Liver (tissue), 9 donors: ENCODE results near the gene NTM. TPM values are rescaled to one million over a fixed set of nuclear protein-coding genes. Genes with fewer than 3 reads are reported as not detected.

Experiments
- DNase-seq: peaks from one replicate; pipeline ENCODE4 v3.0.0-alpha.2; 2017; ENCODE audit warnings: low spot score
- H3K27ac ChIP-seq, 2 donors: one replicate each; pipeline ENCODE4 v1.7.0; 2013; ENCODE audit warnings: inconsistent platforms in 2 of 2, low read length in 2 of 2, control low read depth in 1 of 2, low read depth in 1 of 2, mild to moderate bottlenecking in 1 of 2
- H3K27me3 ChIP-seq, 4 donors: one replicate each; pipeline versions ENCODE4 v1.6.1 to v1.7.0; 2013; ENCODE audit warnings: low read length in 3 of 4, inconsistent platforms in 1 of 4, mild to moderate bottlenecking in 1 of 4, moderate library complexity in 1 of 4; ENCODE audit not compliant: control insufficient read depth in 4 of 4, insufficient read depth in 4 of 4
- H3K36me3 ChIP-seq, 4 donors: one replicate each; pipeline versions ENCODE4 v1.6.1 to v1.7.0; 2013; ENCODE audit warnings: low read length in 3 of 4, mild to moderate bottlenecking in 3 of 4, low read depth in 1 of 4, moderate library complexity in 1 of 4; ENCODE audit not compliant: control insufficient read depth in 4 of 4, insufficient read depth in 3 of 4
- H3K4me1 ChIP-seq, 4 donors: one replicate each; pipeline versions ENCODE4 v1.6.1 to v1.7.0; 2013; ENCODE audit warnings: low read length in 3 of 4, mild to moderate bottlenecking in 3 of 4, moderate library complexity in 1 of 4; ENCODE audit not compliant: control insufficient read depth in 4 of 4, insufficient read depth in 4 of 4
- H3K4me3 ChIP-seq, 3 donors: one replicate each; pipeline versions ENCODE4 v1.6.1 to v1.7.0; 2013; ENCODE audit warnings: low read length in 3 of 3, control low read depth in 1 of 3, low read depth in 1 of 3, mild to moderate bottlenecking in 1 of 3
- H3K9ac ChIP-seq, 2 donors: one replicate each; pipeline ENCODE4 v1.7.0; 2013; ENCODE audit warnings: low read length in 2 of 2, mild to moderate bottlenecking in 2 of 2, moderate library complexity in 2 of 2, control low read depth in 1 of 2, low read depth in 1 of 2
- H3K9me3 ChIP-seq, 4 donors: one replicate each; pipeline versions ENCODE4 v1.6.1 to v1.7.0; 2013; ENCODE audit warnings: low read length in 3 of 4; ENCODE audit not compliant: control insufficient read depth in 4 of 4
- EGR1 ChIP-seq, 2 donors: IDR thresholded peaks; 2 replicates each; pipeline ENCODE4 v1.6.1; 2016 to 2018; ENCODE audit warnings: antibody characterized with exemption in 2 of 2, low read depth in 2 of 2
- RAD21 ChIP-seq, 2 donors: IDR thresholded peaks; 2 replicates each; pipeline ENCODE4 v1.6.1; 2016; ENCODE audit warnings: antibody characterized with exemption in 2 of 2, mild to moderate bottlenecking in 2 of 2
- SP1 ChIP-seq: IDR thresholded peaks from 2 replicates; pipeline ENCODE4 v1.6.1; 2018; ENCODE audit warnings: antibody characterized with exemption, mild to moderate bottlenecking
- WGBS: extraction: QIAGEN DNeasy Blood & Tissue Kit; methylation state at CpG from one replicate; pipeline ENCODE4 v1.1.7; 2013; 5-methylcytosine and 5-hydroxymethylcytosine counted together
- polyA plus RNA-seq, 2 donors: library from polyadenylated mRNA; stranded (reverse) in 1 of 2; unstranded in 1 of 2; fragments of 200-250 nt in 1 of 2; fragments of >200 nt in 1 of 2; fragmentation: Nextera tagmentation in 1 of 2; extraction: Ambion mirVana in 1 of 2; gene quantifications; one replicate each; pipeline versions ENCODE4 v1.2.1 to v1.2.3, GENCODE V29; 2013 to 2015
- total RNA-seq, 2 donors: library from RNA; depleted of rRNA; stranded (reverse); fragments of >200 nt; gene quantifications; one replicate each; pipeline ENCODE4 v1.2.3, GENCODE V29; 2014
- TF ChIP-seq, protein P1 (sequence below): IDR thresholded peaks from 2 replicates; pipeline ENCODE4 v1.6.1; 2016; ENCODE audit warnings: antibody characterized with exemption, mild to moderate bottlenecking
- TF ChIP-seq, protein P2 (sequence below): IDR thresholded peaks from 2 replicates; pipeline ENCODE4 v1.6.1; 2016; ENCODE audit warnings: antibody characterized with exemption
- TF ChIP-seq, protein P3 (sequence below): IDR thresholded peaks from 2 replicates; pipeline ENCODE4 v1.6.1; 2016; ENCODE audit warnings: antibody characterized with exemption
- TF ChIP-seq, protein P4 (sequence below): fragments of 150-350 bp; IDR thresholded peaks from 2 replicates; pipeline ENCODE4 v1.5.1; 2017; ENCODE audit warnings: improper control_type of control experiment, low read depth, low read length; ENCODE audit not compliant: missing input control
- donor health status: healthy.
- donor health status: healthy.
- donor health status: healthy.
- donor health status: healthy.
- donor health status: healthy.

The NTM gene
- total and polyA plus RNA-seq, 4 donors: 0.08 to 1.1 (median 0.08) TPM; not detected in 1

DNA sequence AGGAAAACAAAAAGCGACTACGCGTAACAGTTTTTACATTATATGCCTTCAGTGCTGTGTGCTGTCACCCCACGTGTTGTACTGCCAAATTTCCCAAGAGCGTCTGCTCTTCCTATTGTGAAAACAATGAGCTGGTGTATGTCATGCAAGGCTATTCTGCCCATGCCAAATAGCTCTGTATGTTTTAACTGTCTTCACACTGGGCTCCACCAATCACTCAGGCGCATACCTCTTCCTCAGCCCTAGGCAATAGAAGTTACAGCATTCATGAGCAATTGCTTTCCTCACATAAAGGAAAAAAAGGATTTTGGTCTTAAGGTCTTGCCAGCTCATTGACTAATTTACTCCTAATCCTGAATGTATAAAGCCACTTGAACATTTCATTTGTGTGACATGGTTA lies 606.8 kb downstream of the NTM start:
- TF ChIP-seq RAD21 (IDR thresholded peaks at IDR 0.05): no peak
- TF ChIP-seq, protein P1, sequence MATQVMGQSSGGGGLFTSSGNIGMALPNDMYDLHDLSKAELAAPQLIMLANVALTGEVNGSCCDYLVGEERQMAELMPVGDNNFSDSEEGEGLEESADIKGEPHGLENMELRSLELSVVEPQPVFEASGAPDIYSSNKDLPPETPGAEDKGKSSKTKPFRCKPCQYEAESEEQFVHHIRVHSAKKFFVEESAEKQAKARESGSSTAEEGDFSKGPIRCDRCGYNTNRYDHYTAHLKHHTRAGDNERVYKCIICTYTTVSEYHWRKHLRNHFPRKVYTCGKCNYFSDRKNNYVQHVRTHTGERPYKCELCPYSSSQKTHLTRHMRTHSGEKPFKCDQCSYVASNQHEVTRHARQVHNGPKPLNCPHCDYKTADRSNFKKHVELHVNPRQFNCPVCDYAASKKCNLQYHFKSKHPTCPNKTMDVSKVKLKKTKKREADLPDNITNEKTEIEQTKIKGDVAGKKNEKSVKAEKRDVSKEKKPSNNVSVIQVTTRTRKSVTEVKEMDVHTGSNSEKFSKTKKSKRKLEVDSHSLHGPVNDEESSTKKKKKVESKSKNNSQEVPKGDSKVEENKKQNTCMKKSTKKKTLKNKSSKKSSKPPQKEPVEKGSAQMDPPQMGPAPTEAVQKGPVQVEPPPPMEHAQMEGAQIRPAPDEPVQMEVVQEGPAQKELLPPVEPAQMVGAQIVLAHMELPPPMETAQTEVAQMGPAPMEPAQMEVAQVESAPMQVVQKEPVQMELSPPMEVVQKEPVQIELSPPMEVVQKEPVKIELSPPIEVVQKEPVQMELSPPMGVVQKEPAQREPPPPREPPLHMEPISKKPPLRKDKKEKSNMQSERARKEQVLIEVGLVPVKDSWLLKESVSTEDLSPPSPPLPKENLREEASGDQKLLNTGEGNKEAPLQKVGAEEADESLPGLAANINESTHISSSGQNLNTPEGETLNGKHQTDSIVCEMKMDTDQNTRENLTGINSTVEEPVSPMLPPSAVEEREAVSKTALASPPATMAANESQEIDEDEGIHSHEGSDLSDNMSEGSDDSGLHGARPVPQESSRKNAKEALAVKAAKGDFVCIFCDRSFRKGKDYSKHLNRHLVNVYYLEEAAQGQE: no peak
- TF ChIP-seq, protein P2, sequence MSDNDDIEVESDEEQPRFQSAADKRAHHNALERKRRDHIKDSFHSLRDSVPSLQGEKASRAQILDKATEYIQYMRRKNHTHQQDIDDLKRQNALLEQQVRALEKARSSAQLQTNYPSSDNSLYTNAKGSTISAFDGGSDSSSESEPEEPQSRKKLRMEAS: no peak
- TF ChIP-seq, protein P3, sequence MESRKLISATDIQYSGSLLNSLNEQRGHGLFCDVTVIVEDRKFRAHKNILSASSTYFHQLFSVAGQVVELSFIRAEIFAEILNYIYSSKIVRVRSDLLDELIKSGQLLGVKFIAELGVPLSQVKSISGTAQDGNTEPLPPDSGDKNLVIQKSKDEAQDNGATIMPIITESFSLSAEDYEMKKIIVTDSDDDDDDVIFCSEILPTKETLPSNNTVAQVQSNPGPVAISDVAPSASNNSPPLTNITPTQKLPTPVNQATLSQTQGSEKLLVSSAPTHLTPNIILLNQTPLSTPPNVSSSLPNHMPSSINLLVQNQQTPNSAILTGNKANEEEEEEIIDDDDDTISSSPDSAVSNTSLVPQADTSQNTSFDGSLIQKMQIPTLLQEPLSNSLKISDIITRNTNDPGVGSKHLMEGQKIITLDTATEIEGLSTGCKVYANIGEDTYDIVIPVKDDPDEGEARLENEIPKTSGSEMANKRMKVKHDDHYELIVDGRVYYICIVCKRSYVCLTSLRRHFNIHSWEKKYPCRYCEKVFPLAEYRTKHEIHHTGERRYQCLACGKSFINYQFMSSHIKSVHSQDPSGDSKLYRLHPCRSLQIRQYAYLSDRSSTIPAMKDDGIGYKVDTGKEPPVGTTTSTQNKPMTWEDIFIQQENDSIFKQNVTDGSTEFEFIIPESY: no peak
- TF ChIP-seq, protein P4, sequence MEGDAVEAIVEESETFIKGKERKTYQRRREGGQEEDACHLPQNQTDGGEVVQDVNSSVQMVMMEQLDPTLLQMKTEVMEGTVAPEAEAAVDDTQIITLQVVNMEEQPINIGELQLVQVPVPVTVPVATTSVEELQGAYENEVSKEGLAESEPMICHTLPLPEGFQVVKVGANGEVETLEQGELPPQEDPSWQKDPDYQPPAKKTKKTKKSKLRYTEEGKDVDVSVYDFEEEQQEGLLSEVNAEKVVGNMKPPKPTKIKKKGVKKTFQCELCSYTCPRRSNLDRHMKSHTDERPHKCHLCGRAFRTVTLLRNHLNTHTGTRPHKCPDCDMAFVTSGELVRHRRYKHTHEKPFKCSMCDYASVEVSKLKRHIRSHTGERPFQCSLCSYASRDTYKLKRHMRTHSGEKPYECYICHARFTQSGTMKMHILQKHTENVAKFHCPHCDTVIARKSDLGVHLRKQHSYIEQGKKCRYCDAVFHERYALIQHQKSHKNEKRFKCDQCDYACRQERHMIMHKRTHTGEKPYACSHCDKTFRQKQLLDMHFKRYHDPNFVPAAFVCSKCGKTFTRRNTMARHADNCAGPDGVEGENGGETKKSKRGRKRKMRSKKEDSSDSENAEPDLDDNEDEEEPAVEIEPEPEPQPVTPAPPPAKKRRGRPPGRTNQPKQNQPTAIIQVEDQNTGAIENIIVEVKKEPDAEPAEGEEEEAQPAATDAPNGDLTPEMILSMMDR: no peak
- no peak for TF ChIP-seq EGR1 (IDR thresholded peaks at IDR 0.05; ENCODE audit: low read depth in 2 of 2)
- Histone ChIP-seq H3K9me3 (no peaks in the 10 kb centered on the region), H3K4me3 (no peak overlapping the region), H3K27me3 (no peaks in the 10 kb centered on the region), H3K9ac (no peak overlapping the region), H3K27ac (no peak overlapping the region), H3K36me3 (no peaks in the 10 kb centered on the region), H3K4me1 (no peaks in the 10 kb centered on the region)
- WGBS: 77% methylated on average over 6 of the region's 6 CpGs
- DNase-seq: no peak

DNA sequence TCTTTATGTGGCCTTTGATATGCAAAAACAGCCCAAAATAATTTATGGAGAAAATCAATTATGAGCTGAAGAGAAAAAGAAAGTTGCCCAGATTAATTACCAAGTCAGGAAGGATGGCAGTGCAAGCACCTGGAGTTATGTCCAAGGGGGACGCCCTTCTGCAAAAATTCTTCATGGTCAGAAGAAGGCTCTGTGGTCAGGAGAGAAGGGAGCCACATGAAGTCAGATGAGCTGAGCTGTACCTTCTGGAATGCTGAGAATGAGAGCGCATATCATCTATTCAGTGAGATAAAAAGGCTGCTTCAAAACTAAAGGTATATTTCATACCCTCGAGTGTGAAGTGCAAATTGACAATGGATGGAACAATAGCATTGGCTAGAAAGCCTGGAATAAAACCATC lies 607.4 kb downstream of the NTM start:
- Histone ChIP-seq H3K4me3 (no peak overlapping the region), H3K9ac (no peak overlapping the region), H3K9me3 (no peaks in the 10 kb centered on the region), H3K36me3 (no peaks in the 10 kb centered on the region), H3K4me1 (no peaks in the 10 kb centered on the region), H3K27ac (no peak overlapping the region), H3K27me3 (no peaks in the 10 kb centered on the region)
- WGBS: 78% methylated on average over 3 of the region's 3 CpGs
- DNase-seq: no peak
- TF ChIP-seq, protein P4: no peak
- TF ChIP-seq SP1: no peak
